ENCODE results near the gene STBD1. TPM values are rescaled to one million over a fixed set of nuclear protein-coding genes. Genes with fewer than 3 reads are reported as not detected.

The STBD1 gene
- total RNA-seq, 1 donor from 2014 or later: 12.9 TPM

Other genes with a start within 250 kb of the STBD1 start
- gene ART3, start 232.0 kb upstream of the STBD1 start, total RNA-seq: 0.40 to 0.41 TPM in 2 of 3 replicates, not detected in the other
- 26.1 to 41.5 TPM (median 27.3 TPM) in 3 replicates for gene NUP54, start 158.3 kb upstream of the STBD1 start, total RNA-seq
- 145 to 165 TPM (median 155 TPM) in 3 replicates for gene SCARB2, start 92.9 kb upstream of the STBD1 start, total RNA-seq
- gene FAM47E, start 55.0 kb upstream of the STBD1 start, total RNA-seq: 0.73 to 1.2 TPM (median 0.92 TPM) in 3 replicates
- not detected in 3 replicates for gene CCDC158, start 114.4 kb downstream of the STBD1 start, total RNA-seq
- 29.2 to 43.4 TPM (median 42.7 TPM) in 3 replicates for gene SHROOM3, start 128.5 kb downstream of the STBD1 start, total RNA-seq

Data from chondrocyte (in vitro differentiated cells).